ENCODE measurements around the gene ALOX5.

ALOX5 gene

GRCh38 chr10:45425621-45426563 lies 51.9 kb downstream of the ALOX5 start:
- no peak for DNase-seq

GRCh38 chr10:45427262-45427969 lies 53.4 kb downstream of the ALOX5 start:
- DNase-seq, result no peak

- no peak for DNase-seq
Measured at GRCh38 chr10:45427970-45428366, 54.0 kb downstream of the ALOX5 start.

- DNase-seq, result no peak
Measured at GRCh38 chr10:45428611-45429510, 54.8 kb downstream of the ALOX5 start.

GRCh38 chr10:45429790-45430189 lies 55.8 kb downstream of the ALOX5 start:
- DNase-seq, result no peak

- DNase-seq, result no peak
Measured at GRCh38 chr10:45432113-45432512, 58.1 kb downstream of the ALOX5 start.

GRCh38 chr10:45432700-45433472 lies 58.9 kb downstream of the ALOX5 start:
- no peak for DNase-seq

- no peak for DNase-seq
Measured at GRCh38 chr10:45433716-45434469, 59.9 kb downstream of the ALOX5 start.

- no peak for DNase-seq
Measured at GRCh38 chr10:45437587-45438465, 63.8 kb downstream of the ALOX5 start.

- DNase-seq, result no peak
Measured at GRCh38 chr10:45438466-45439090, 64.6 kb downstream of the ALOX5 start.

- DNase-seq, result no peak
Measured at GRCh38 chr10:45439365-45439764, 65.3 kb downstream of the ALOX5 start.

GRCh38 chr10:45439873-45440272 lies 65.9 kb downstream of the ALOX5 start:
- no peak for DNase-seq

GRCh38 chr10:45440511-45441062 lies 66.6 kb downstream of the ALOX5 start:
- DNase-seq, result no peak

- no peak for DNase-seq
Measured at GRCh38 chr10:45441239-45442190, 67.5 kb downstream of the ALOX5 start.

- no peak for DNase-seq
Measured at GRCh38 chr10:45442251-45442650, 68.2 kb downstream of the ALOX5 start.

- no peak for DNase-seq
Measured at GRCh38 chr10:45442662-45443061, 68.6 kb downstream of the ALOX5 start.

GRCh38 chr10:45443101-45444009 lies 69.3 kb downstream of the ALOX5 start:
- DNase-seq, result no peak
